SK-N-SH treated with all-trans-retinoic acid at 6 μM for 48 hours (cell line): ENCODE measurements around the gene ST6GALNAC6.

Experiments used
- ATAC-seq: fragments of 200-7000 bp; cut with Tn5 transposase; 3 replicates; pipeline ENCODE4 v1.9.1; 2020; ENCODE audit warnings: mild to moderate bottlenecking, moderate library complexity
- BACH2 ChIP-seq: fragments of 250-450 bp; sonication (Bioruptor Pico); IDR thresholded peaks from 2 replicates; pipeline ENCODE4 v1.9.0; 2021; ENCODE audit warnings: mild to moderate bottlenecking, borderline replicate concordance
- CSDC2 ChIP-seq: fragments of 250-450 bp; sonication (Bioruptor Pico); IDR thresholded peaks from 2 replicates; pipeline ENCODE4 v1.5.0; 2020; ENCODE audit warnings: mild to moderate bottlenecking, moderate library complexity
- ESRRG ChIP-seq: fragments of 250-450 bp; sonication (Bioruptor Pico); IDR thresholded peaks from 2 replicates; pipeline ENCODE4 v1.6.1; 2021; ENCODE audit warnings: mild to moderate bottlenecking
- GLIS3 ChIP-seq: fragments of 250-450 bp; sonication (Bioruptor Pico); IDR thresholded peaks from 2 replicates; pipeline ENCODE4 v1.5.0; 2020; ENCODE audit warnings: mild to moderate bottlenecking, moderate library complexity
- ISL1 ChIP-seq: fragments of 250-450 bp; sonication (Bioruptor Pico); IDR thresholded peaks from 2 replicates; pipeline ENCODE4 v2.1.2; 2022; ENCODE audit warnings: mild to moderate bottlenecking, moderate library complexity
- OSR1 ChIP-seq: fragments of 250-450 bp; sonication (Bioruptor Pico); IDR thresholded peaks from 2 replicates; pipeline ENCODE4 v1.8.0; 2022; ENCODE audit warnings: moderate library complexity, mild to moderate bottlenecking, inconsistent platforms
- SNAI2 ChIP-seq: fragments of 250-450 bp; sonication (Bioruptor Pico); IDR thresholded peaks from 2 replicates; pipeline ENCODE4 v1.5.0; 2020; ENCODE audit warnings: mild to moderate bottlenecking, moderate library complexity
- TCF4 ChIP-seq: fragments of 250-450 bp; sonication (Bioruptor Pico); IDR thresholded peaks from 2 replicates; pipeline ENCODE4 v1.8.0; 2021; ENCODE audit warnings: mild to moderate bottlenecking, moderate library complexity, borderline replicate concordance
- TOX ChIP-seq: fragments of 250-450 bp; sonication (Bioruptor Pico); IDR thresholded peaks from 2 replicates; pipeline ENCODE4 v1.8.0; 2021; ENCODE audit warnings: mild to moderate bottlenecking, moderate library complexity, borderline replicate concordance
- ZC3H10 ChIP-seq: fragments of 250-450 bp; sonication (Bioruptor Pico); IDR thresholded peaks from 2 replicates; pipeline ENCODE4 v1.5.1; 2021; ENCODE audit warnings: mild to moderate bottlenecking, moderate library complexity
- ZFP3 ChIP-seq: fragments of 250-450 bp; sonication (Bioruptor Pico); IDR thresholded peaks from 2 replicates; pipeline ENCODE4 v1.5.0; 2020; ENCODE audit warnings: mild to moderate bottlenecking, moderate library complexity
- ZFP30 ChIP-seq: fragments of 450-650 bp; formaldehyde crosslinking; IDR thresholded peaks from 2 replicates; pipeline ENCODE4 v1.5.0; 2022; ENCODE audit warnings: mild to moderate bottlenecking, moderate library complexity
- ZNF565 ChIP-seq: fragments of 450-650 bp; formaldehyde crosslinking; conservative IDR thresholded peaks from 2 replicates; pipeline ENCODE4 v1.5.0; 2020; ENCODE audit warnings: low read depth, mild to moderate bottlenecking, moderate library complexity
- ZNF70 ChIP-seq: fragments of 450-650 bp; formaldehyde crosslinking; IDR thresholded peaks from 2 replicates; pipeline ENCODE4 v1.5.0; 2020; ENCODE audit warnings: mild to moderate bottlenecking, moderate library complexity
- ZNF8 ChIP-seq: fragments of 450-650 bp; formaldehyde crosslinking; IDR thresholded peaks from 2 replicates; pipeline ENCODE4 v1.5.0; 2020; ENCODE audit warnings: mild to moderate bottlenecking, moderate library complexity
- TF ChIP-seq, protein P1 (sequence below): fragments of 250-450 bp; sonication (Bioruptor Pico); IDR thresholded peaks from 2 replicates; pipeline ENCODE4 v1.8.0; 2021; ENCODE audit warnings: low read depth, mild to moderate bottlenecking, moderate library complexity, borderline replicate concordance
- TF ChIP-seq, protein P2 (sequence below): fragments of 250-450 bp; sonication (Bioruptor Pico); IDR thresholded peaks from 2 replicates; pipeline ENCODE4 v1.5.0; 2020; ENCODE audit warnings: mild to moderate bottlenecking, moderate library complexity
- TF ChIP-seq, protein P3 (sequence below): fragments of 250-450 bp; sonication (Bioruptor Pico); IDR thresholded peaks from 2 replicates; pipeline ENCODE4 v1.5.1; 2021; ENCODE audit warnings: mild to moderate bottlenecking, moderate library complexity
- TF ChIP-seq, protein P4 (sequence below): fragments of 250-450 bp; sonication (Bioruptor Pico); IDR thresholded peaks from 2 replicates; pipeline ENCODE4 v1.5.1; 2020; ENCODE audit warnings: low read depth, mild to moderate bottlenecking, moderate library complexity

Gene ST6GALNAC6

DNA sequence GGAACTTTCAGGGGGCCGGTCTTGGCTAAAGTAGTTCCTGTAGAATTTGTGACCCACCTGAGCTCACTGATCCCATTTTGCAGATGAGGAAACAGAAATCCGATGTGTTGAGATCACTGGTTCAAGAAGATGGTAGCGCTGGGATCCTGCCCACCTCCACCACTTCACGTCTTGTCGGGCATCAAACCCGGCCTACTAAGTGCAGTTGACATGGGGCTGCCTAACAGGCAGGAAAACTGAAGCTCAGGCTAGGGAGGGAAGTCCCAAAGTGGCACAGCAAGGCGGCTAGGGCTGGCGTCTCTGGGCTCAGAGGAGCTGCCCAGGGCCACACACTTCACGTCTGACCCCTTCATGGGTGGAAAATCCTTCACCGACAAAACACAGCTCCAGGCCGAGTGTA is 44.4 kb downstream of the ST6GALNAC6 start:
- no peak for TF ChIP-seq ZFP3
- TF ChIP-seq ZFP30 (CRISPR knock-in tag) = no peak
- TF ChIP-seq, protein P1, sequence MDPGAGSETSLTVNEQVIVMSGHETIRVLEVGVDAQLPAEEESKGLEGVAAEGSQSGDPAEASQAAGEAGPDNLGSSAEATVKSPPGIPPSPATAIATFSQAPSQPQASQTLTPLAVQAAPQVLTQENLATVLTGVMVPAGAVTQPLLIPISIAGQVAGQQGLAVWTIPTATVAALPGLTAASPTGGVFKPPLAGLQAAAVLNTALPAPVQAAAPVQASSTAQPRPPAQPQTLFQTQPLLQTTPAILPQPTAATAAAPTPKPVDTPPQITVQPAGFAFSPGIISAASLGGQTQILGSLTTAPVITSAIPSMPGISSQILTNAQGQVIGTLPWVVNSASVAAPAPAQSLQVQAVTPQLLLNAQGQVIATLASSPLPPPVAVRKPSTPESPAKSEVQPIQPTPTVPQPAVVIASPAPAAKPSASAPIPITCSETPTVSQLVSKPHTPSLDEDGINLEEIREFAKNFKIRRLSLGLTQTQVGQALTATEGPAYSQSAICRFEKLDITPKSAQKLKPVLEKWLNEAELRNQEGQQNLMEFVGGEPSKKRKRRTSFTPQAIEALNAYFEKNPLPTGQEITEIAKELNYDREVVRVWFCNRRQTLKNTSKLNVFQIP (CRISPR knock-in tag) = no peak
- TF ChIP-seq ZNF70 (CRISPR knock-in tag) = no peak
- TF ChIP-seq ESRRG (CRISPR knock-in tag) = no peak
- no peak for TF ChIP-seq OSR1 (CRISPR knock-in tag)
- TF ChIP-seq SNAI2 (CRISPR knock-in tag) = no peak
- no peak for TF ChIP-seq CSDC2 (CRISPR knock-in tag)
- TF ChIP-seq, protein P2, sequence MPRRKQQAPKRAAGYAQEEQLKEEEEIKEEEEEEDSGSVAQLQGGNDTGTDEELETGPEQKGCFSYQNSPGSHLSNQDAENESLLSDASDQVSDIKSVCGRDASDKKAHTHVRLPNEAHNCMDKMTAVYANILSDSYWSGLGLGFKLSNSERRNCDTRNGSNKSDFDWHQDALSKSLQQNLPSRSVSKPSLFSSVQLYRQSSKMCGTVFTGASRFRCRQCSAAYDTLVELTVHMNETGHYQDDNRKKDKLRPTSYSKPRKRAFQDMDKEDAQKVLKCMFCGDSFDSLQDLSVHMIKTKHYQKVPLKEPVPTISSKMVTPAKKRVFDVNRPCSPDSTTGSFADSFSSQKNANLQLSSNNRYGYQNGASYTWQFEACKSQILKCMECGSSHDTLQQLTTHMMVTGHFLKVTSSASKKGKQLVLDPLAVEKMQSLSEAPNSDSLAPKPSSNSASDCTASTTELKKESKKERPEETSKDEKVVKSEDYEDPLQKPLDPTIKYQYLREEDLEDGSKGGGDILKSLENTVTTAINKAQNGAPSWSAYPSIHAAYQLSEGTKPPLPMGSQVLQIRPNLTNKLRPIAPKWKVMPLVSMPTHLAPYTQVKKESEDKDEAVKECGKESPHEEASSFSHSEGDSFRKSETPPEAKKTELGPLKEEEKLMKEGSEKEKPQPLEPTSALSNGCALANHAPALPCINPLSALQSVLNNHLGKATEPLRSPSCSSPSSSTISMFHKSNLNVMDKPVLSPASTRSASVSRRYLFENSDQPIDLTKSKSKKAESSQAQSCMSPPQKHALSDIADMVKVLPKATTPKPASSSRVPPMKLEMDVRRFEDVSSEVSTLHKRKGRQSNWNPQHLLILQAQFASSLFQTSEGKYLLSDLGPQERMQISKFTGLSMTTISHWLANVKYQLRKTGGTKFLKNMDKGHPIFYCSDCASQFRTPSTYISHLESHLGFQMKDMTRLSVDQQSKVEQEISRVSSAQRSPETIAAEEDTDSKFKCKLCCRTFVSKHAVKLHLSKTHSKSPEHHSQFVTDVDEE (CRISPR knock-in tag) = no peak
- no peak for TF ChIP-seq ISL1 (CRISPR knock-in tag)
- no peak for ATAC-seq

DNA sequence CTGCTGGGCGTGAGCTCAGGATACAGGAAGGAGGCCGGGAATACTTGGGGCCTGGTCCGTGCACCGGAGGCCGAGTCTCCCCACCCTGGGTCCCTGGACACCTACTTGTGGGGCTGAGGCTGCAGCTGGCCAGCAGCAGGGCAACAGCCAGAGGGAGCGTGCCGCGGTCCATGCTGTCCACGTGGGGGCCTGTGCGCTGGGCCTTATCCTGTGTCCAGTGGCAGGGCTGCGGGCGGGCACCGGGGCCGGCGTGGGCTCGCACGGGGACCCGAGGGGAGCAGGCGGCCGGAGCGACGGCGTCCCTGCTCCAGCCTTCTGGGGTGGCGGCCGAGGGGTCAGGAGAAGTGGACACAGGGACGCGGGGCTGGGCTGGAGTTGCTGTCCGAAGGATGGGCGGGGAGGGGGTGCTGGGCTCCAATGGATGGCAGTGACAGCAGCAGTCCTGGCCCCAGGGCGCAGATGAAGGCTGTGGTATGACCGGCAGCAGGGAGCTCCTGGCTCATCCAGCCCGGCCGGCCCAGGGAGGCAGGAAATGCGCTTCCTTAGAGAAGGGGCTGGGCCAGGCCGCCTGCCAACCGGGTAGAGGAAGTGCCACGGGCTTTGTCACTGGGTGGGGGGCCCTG is 45.1 kb downstream of the ST6GALNAC6 start, which contains the start of gene ENG:
TSS of gene ENG (minus strand) at position 475 of the 623 bp plus-strand sequence. CDS start at position 172, 303 bp downstream.
- ATAC-seq = peak; percentile 91
- TF ChIP-seq, protein P2 (CRISPR knock-in tag) = peak; percentile 30; the same call in 1 of the 2 replicates
- TF ChIP-seq ESRRG (CRISPR knock-in tag) (no peak), ZNF8 (CRISPR knock-in tag) (0 out of 2 replicates have a peak, but pooled peaks have one; percentile 13)

DNA sequence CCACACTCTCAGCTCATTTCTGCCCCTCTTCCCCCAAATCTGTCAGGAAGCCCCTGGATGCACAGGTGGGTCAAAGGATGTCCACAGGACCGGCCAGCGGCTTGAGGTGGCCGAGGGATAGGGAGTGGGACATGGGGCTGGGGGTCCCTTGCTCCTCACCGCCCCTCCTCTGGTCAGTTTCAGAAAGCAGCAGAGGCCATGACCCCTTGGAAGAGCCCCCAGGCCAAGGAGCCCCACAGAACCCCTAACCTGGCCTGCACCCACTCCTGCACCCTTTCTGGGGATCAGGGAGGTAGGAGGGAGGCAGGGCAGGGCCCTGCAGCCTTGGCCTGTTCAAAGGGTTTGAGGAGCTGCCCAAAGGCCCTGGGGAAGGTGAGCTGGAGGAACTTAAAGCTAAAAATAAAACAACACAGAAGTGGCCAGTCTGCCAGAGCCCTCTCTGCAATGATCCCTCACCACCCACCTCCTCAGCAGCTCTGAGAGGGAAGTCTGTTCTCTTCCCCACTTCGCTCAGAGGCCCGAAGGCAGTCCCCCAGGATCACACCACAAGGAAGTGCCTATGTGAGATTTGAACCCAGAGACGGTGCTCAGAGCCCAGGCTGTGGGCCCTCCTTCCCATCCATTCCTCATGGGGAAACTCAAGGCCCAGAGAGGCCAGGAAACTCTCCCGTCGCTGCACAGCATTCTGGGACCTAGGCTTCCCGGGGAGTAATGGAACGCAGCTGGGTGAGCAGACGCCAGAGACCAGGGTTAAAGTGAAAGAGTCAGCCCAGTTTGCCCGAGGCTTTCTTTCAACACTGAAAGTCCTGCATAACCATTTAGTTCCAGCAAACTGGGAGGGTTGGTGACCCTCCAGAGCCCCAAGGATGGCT is 45.9 kb downstream of the ST6GALNAC6 start:
- peak; percentile 50; the same call in 2 of the 3 replicates for ATAC-seq
- no peak for TF ChIP-seq TCF4 (CRISPR knock-in tag)
- TF ChIP-seq, protein P3, sequence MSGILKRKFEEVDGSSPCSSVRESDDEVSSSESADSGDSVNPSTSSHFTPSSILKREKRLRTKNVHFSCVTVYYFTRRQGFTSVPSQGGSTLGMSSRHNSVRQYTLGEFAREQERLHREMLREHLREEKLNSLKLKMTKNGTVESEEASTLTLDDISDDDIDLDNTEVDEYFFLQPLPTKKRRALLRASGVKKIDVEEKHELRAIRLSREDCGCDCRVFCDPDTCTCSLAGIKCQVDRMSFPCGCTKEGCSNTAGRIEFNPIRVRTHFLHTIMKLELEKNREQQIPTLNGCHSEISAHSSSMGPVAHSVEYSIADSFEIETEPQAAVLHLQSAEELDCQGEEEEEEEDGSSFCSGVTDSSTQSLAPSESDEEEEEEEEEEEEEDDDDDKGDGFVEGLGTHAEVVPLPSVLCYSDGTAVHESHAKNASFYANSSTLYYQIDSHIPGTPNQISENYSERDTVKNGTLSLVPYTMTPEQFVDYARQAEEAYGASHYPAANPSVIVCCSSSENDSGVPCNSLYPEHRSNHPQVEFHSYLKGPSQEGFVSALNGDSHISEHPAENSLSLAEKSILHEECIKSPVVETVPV (CRISPR knock-in tag) = 0 out of 2 replicates have a peak, but pooled peaks have one; percentile 21

DNA sequence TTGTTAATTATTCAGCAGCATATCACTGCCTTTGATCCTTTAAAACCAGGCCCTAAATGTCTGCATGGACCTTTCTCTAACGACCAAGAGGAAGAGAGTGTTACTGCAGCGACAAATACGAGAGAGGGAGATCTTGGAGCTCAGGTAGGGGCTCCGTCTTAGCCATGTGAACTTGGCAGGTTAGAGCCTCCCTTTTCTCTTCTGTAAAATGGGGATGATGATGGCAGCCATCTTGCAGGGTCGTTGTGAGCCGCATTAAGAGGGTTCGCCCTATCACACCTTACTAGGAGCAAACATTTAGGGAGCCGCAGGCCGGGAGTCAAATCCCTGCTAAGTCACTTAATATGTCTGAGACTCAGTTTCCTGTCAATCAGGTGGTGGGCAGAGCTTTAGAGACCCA is 46.6 kb downstream of the ST6GALNAC6 start:
- ATAC-seq = no peak
- TF ChIP-seq ZFP3 (no peak), ZNF565 (no peak), ESRRG (CRISPR knock-in tag) (no peak), OSR1 (CRISPR knock-in tag) (no peak), TOX (CRISPR knock-in tag) (no peak), GLIS3 (CRISPR knock-in tag) (no peak), BACH2 (CRISPR knock-in tag) (no peak), TCF4 (CRISPR knock-in tag) (no peak), ZC3H10 (no peak), SNAI2 (CRISPR knock-in tag) (no peak)
- TF ChIP-seq, protein P4, sequence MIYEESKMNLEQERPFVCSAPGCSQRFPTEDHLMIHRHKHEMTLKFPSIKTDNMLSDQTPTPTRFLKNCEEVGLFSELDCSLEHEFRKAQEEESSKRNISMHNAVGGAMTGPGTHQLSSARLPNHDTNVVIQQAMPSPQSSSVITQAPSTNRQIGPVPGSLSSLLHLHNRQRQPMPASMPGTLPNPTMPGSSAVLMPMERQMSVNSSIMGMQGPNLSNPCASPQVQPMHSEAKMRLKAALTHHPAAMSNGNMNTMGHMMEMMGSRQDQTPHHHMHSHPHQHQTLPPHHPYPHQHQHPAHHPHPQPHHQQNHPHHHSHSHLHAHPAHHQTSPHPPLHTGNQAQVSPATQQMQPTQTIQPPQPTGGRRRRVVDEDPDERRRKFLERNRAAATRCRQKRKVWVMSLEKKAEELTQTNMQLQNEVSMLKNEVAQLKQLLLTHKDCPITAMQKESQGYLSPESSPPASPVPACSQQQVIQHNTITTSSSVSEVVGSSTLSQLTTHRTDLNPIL = no peak
- TF ChIP-seq, all 23 proteins: peak for 0
